HG03354 (cell line): ENCODE results near the gene GNG8.

Experiments
- ATAC-seq: cut with Tn5 transposase; IDR thresholded peaks from one replicate; pipeline ENCODE4 v1.9.1; 2021; ENCODE audit warnings: mild to moderate bottlenecking; ENCODE audit not compliant: unreplicated experiment, poor library complexity, severe bottlenecking

The GNG8 gene

GRCh38 chr19:46635920-46636761 is at the start of gene GNG8:
Gene GNG8 (minus strand): TSS chr19:46636202. CDS start chr19:46634682, 1,520 bp downstream.
- no peak for ATAC-seq

DNA sequence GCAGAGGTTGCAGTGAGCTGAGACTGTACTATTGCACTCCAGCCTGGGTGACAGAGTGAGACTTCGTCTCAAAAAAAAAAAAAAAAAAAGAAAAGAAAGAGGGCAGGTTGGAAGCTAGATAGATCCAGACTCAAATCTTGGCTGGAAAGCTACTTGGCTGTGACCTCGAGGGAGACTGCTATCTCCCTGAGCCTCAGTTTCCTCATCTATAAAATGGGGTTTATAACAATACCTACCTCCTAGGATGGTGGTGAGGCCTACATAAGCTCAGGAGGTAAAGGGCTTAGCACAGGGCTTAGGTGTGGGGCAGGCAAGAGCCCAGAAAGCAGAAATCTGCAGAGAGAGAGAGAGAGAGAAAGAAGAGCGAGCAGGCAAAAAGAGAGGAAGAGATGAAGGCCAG is 49.2 kb upstream of the GNG8 start:
- ATAC-seq = no peak

GRCh38 chr19:46678110-46678732 is 42.2 kb upstream of the GNG8 start:
- ATAC-seq = no peak

DNA sequence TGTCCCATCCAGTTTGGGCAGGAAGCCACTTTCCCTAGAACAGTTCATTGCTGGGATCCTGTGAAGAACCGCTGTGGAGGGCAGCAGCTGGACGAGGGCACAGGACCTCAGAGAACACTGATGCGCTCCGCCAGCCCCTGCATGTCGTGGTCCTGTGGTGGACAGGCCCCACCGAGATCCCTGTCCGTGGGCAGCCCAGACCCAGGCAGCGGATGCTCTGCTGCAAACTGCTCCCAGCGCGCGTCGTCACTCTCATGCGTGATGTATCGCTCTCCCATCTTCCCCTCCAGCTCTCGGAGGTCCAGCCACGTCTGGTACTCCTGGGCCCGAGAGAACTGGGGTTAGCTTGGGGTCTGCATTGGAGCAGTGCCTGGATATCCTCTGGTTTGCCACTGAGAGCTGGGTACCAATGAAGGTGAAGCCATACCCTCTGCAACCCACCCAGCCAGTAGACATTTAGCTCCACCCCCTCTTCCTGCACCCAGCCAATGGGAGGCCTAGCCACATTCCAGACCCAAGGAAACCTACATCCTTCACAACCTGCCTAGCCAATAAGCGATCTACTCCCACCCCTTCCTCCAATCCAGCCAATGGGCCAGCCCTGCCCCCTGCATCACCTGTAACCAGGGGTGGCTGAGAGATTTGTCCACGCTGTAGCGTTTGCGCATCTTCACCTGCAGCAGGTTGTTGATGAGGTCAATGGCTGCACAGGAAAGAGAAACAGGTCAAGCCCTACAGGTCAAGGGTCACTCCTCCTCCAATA is 38.6 kb upstream of the GNG8 start:
- no peak for ATAC-seq

- no peak for ATAC-seq
Measured at GRCh38 chr19:46670813-46671212, 34.8 kb upstream of the GNG8 start.

DNA sequence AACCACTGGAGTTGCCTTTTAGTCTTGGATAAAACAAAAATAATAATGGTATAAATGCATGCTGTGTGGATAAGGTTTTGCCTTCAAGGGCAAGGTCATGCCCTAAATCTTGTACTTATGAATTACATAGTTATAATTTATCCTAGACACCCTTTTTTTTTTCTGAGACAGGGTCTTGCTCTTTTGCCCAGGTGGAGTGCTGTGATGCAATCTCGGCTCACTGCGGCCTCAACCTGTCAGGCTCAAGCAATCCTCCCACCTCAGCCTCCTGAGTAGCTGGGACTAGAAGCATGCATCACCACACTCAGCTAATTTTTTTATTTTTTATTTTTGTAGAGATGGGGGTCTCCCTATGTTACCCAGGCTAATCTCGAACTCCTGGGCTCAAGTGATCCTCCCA is 32.7 kb upstream of the GNG8 start:
- no peak for ATAC-seq

- no peak for ATAC-seq
Measured at GRCh38 chr19:46665072-46665471, 29.1 kb upstream of the GNG8 start.

- no peak for ATAC-seq
Measured at GRCh38 chr19:46661735-46662592, 26.0 kb upstream of the GNG8 start.

- ATAC-seq = peak; percentile 91
Measured at GRCh38 chr19:46661020-46661731, 25.2 kb upstream of the GNG8 start, which contains the start of gene DACT3. Gene DACT3 (minus strand): TSS chr19:46661182. CDS start chr19:46661064, 118 bp downstream.

DNA sequence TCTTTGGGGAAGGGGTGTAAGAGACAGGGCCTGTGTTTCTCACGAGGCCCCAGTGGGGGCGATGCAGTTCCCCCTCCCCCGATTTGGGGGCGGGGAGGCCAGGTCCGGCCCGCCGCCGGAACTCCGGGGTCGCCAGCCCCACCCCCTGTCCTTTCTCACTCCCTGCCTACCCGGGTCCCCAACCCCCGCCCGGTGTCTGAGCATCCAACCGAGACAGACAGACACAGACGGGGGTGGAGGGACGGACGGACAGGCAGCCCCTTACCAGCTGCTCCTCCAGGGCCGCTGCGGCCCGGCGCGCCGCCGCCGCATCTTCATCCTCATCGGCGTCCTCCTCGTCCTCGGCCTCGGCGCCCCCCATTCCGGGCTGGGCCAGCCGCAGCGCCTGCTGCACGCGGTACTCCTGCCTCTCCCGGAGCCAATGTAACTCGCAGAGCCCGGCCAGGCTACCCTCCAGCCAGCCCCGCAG is 24.6 kb upstream of the GNG8 start:
- peak; percentile 5 for ATAC-seq

GRCh38 chr19:46660008-46660517 is 24.1 kb upstream of the GNG8 start:
- ATAC-seq = no peak

- ATAC-seq = no peak
Measured at GRCh38 chr19:46659151-46660007, 23.4 kb upstream of the GNG8 start.

DNA sequence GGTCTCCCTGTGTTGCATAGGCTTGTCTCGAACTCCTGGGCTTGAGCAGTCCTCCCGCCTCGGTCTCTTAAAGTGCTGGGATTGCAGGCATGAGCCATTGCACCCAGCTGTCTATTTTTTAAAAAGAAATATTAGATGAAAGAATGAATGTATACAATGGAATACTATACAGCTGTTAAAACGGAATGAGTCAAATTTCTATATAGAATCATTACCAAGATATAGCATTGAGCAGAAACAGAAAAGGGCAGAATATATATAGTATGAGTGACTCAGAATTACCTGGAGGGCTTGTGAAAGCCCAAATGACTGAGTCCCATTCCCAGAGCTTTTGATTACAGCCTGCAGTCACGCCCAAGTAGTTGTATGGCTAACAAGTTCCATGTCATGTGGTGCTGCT is 20.5 kb upstream of the GNG8 start:
- no peak for ATAC-seq

GRCh38 chr19:46654621-46655152 is 18.7 kb upstream of the GNG8 start:
- ATAC-seq = no peak

- ATAC-seq = no peak
Measured at GRCh38 chr19:46650445-46650844, 14.4 kb upstream of the GNG8 start.

DNA sequence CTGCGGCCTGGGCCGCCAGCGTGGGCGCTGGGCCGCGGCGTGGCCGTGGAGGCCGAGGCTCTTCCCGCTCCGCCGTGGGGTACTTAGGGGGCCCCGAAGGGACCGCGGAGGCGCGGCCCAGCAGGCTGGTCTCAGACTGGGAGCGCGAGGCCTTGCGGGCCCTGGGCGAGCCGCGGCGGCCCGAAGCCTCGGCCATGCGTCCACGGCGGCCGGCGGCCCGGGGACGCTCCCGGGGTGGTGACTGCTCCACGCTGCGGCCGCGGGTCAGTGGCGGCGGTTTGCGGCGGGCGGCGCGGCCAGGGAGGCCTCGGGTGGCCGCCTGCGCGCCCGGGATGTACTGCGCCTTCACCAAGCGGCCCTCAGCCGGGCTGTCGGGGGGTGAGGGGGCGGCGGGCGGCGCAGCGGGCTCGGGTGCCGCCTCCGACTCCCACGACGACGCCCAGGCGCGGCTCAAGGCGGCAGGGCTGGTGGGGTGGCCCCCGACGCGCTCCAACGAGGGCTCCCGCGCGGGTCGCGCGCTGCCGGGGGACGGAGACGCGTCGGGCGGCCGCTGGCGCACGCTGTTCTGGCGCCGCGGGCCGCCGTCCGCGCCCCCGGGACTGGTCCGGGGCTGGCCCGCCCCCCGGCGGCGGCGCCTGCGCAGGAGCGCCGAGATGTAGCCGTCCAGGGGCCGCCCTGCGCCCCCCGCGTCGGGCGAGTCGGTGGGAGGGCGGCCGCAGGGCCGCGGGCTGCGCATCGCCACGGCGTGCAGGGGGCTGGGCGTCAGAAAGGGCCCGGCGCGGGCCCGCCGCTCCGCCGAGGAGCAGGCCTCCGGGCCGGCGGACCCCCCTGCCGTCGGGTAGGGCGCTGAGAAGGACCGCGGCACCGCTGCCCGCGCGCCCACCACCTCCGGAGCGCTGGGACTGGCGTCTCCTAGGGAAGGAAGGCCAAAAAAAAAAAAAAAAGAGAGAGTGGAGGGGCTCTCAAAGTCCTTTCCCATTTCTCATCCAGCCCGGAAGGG is 13.3 kb upstream of the GNG8 start:
- no peak for ATAC-seq
